Coronary artery (tissue), 2 donors: ENCODE data around the gene CD151.
A peak's percentile ranks its signal among the peaks of the same experiment; 100 is the strongest.

Experiments
- DNase-seq: peaks from one replicate; pipeline ENCODE4 v3.0.0-alpha.2; 2017; ENCODE audit warnings: low spot score
- H3K27ac ChIP-seq, 2 donors: fragments of 200-600 bp; sonication (generic); one replicate each; pipeline ENCODE4 v1.5.1; 2016 to 2019
- H3K4me3 ChIP-seq: fragments of 200-600 bp; sonication (generic); 2 replicates; pipeline ENCODE4 v1.5.1; 2016; ENCODE audit warnings: mild to moderate bottlenecking, moderate library complexity
- TF ChIP-seq, protein P1 (sequence below): fragments of 200-600 bp; sonication (generic); IDR thresholded peaks from one replicate; pipeline ENCODE4 v1.5.1; 2019; ENCODE audit warnings: antibody characterized with exemption

The CD151 gene

DNA sequence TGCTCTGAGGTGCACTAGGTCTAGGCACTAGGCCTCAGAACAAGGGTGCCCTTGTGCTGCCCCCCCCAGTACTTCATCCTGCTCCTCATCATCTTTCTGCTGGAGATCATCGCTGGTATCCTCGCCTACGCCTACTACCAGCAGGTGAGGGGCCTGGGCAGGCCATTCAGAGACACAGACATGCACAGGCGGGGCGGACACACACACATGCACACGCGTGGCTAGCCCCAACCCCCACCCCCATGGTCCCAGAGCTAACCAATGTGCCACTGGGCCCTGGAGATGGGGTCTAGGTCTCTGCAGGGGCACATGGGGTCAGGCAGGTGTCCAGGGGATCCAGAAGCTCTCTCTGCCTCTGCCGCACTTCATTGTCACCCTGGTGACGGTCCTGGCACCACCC is 3.9 kb downstream of the CD151 start:
- H3K27ac ChIP-seq, result peak overlapping the region in 1 of 2 donors; percentile 68
- TF ChIP-seq, protein P1, sequence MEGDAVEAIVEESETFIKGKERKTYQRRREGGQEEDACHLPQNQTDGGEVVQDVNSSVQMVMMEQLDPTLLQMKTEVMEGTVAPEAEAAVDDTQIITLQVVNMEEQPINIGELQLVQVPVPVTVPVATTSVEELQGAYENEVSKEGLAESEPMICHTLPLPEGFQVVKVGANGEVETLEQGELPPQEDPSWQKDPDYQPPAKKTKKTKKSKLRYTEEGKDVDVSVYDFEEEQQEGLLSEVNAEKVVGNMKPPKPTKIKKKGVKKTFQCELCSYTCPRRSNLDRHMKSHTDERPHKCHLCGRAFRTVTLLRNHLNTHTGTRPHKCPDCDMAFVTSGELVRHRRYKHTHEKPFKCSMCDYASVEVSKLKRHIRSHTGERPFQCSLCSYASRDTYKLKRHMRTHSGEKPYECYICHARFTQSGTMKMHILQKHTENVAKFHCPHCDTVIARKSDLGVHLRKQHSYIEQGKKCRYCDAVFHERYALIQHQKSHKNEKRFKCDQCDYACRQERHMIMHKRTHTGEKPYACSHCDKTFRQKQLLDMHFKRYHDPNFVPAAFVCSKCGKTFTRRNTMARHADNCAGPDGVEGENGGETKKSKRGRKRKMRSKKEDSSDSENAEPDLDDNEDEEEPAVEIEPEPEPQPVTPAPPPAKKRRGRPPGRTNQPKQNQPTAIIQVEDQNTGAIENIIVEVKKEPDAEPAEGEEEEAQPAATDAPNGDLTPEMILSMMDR, result no peak

DNA sequence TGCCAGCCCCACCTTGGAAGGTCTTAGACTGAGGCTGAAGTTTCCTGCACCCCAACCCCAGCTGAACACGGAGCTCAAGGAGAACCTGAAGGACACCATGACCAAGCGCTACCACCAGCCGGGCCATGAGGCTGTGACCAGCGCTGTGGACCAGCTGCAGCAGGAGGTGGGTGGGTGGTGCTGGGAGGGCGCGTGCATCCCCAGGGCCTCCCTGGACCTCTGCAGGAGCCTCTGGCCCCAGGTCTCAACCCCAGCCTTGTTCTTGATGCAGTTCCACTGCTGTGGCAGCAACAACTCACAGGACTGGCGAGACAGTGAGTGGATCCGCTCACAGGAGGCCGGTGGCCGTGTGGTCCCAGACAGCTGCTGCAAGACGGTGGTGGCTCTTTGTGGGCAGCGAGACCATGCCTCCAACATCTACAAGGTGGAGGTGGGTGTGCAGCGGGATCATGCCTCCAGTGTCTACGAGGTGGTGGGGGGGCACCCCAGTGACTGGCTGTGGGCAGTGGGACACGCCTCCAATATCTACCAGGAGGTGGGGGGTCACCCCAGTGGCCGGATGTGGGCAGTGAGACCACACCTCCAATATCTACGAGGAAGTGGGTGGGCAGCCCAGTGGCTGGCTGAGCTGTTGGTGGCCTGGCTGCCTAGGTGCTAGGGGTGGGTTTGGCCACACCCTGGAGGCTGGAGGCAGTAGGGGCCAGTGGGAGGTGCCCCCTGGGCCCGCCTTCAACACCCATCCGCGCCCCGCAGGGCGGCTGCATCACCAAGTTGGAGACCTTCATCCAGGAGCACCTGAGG is 4.6 kb downstream of the CD151 start:
- TF ChIP-seq, protein P1, result no peak
- Histone ChIP-seq H3K4me3 (no peak overlapping the region), H3K27ac (peak overlapping the region in 1 of 2 donors; percentile 68)
- DNase-seq, result no peak

More for the DNA sequence above, 3.9 kb downstream of the CD151 start:
- H3K4me3 ChIP-seq, result no peak overlapping the region
- no peak for DNase-seq

DNA sequence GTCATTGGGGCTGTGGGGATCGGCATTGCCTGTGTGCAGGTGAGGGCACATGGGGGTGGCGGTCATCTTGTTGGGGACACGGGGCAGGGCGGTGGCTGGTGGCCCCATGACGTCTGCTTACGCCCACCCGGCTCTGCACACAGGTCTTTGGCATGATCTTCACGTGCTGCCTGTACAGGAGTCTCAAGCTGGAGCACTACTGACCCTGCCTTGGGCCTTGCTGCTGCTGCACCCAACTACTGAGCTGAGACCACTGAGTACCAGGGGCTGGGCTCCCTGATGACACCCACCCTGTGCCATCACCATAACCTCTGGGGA is 5.2 kb downstream of the CD151 start:
- H3K27ac ChIP-seq, result peak overlapping the region in 1 of 2 donors; percentile 68
- H3K4me3 ChIP-seq, result no peak overlapping the region
- TF ChIP-seq, protein P1, result no peak
- no peak for DNase-seq

DNA sequence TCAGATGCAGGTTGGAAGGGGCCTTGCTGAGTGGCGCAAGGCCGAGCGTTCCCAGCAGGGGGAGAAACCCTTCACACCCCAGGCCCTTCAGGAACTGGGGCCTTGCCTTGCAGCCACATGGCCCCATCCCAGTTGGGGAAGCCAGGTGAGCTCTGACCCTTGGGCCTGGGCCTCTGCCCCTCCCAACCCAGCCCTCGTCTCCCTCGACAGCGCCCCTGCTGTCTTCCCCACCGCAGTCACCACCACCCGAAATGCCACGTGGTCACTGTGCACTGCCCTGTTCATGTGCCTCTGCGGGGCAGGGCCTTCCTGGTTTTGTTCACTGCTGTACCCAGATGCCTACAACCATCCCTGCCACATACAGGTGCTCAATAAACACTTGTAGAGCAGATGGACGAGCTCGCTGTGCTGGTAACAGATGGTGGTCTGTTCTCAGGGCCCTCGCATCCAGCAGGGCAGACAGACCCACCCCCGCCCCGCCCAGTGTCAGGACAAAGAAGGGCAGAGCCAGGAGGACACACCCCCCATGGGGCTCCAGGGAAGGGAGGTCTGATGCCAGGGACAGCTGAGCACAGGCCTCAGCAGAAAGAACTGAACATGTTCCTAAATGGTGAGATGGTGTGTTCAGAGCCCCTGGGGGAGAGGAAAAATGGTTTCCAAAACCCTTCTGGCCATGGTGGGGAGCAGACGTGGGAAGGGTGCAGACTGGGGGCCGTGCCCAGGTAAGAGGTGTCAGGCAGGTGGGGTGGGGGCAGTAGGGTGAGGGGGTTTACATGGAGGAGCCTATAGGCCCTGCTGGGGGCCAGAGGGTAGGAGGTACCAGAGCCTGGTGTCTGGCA is 5.9 kb downstream of the CD151 start:
- no peak overlapping the region for H3K4me3 ChIP-seq
- DNase-seq, result no peak
- TF ChIP-seq, protein P1, result no peak
- H3K27ac ChIP-seq, result peak overlapping the region in 1 of 2 donors; percentile 68

DNA sequence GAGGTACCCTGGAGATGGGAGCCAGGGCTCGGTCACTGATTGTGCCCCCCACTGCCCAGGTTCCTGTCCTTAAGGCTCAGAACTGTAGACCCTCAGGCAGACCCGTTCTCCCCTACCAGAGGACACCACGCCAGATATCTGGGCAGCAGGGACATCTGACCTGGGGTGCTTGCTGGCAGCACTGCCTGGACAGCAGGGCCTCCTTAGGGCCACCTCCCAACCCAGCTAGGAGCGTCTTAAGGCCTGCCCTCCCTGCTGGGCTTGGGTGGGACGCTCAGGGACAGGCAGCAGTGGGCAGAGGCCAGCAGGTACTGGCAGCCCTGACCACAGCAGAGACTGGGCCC is 6.5 kb downstream of the CD151 start:
- Histone ChIP-seq H3K4me3 (no peak overlapping the region), H3K27ac (peak overlapping the region in 1 of 2 donors; percentile 68)
- DNase-seq, result no peak
- TF ChIP-seq, protein P1, result no peak

DNA sequence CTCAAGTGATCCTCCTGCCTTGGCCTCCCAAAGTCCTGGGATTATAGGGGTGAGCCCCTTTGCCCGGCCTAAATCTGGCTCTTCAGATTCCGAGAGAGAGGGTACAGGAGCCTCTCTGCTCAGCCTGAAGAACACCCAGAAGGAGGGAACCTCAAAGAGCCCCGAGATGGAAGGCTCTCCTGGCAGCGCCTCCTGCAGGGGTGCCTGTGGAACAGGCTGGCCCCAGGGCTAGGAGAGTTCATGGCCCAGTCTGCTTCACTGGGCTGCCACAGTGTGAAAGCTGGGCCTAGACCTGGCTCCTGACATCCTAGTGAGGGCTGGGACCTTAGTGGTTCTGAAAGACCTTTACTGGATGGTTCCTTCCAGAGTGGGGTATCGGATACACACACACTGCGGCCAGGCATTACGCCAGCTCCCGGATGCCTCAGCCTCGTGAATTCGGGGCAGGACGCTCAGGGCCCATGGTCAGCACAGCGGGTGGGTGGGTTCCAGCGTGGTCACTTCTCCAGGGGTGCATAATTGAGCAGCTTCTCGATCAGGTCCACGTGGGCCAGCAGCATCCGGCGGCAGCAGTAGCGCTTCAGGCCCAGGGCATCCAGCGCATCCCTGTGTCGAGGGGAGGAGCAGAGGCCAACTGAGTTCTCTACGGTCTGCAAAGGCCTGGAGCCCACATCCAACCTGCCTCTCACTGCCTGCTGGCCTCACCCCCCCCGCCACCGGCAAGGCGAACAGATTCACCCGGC is 7.3 kb downstream of the CD151 start:
- Histone ChIP-seq H3K4me3 (peak overlapping the region; percentile 92), H3K27ac (no peak overlapping the region)
- TF ChIP-seq, protein P1, result no peak
- DNase-seq, result no peak
